Fibroblast of lung (primary cell): ENCODE measurements around the gene TMBIM6. TPM values are rescaled to one million over a fixed set of nuclear protein-coding genes. Genes with fewer than 3 reads are reported as not detected.

ENCODE experiments used
- DNase-seq, 2 donors: peaks; one replicate each; pipeline versions ENCODE4 v3.0.0 to v3.0.0-alpha.2; 2010; ENCODE audit warnings: low read depth in 2 of 2
- H2AFZ ChIP-seq: 2 replicates; pipeline ENCODE4 v1.5.1; 2012; ENCODE audit warnings: low read length, control low read depth, inconsistent platforms
- H3K27ac ChIP-seq: 2 replicates; pipeline ENCODE4 v1.5.1; 2011; ENCODE audit warnings: low read length, control low read depth; ENCODE audit not compliant: insufficient read depth
- H3K27me3 ChIP-seq: 2 replicates; pipeline ENCODE4 v1.5.1; 2011; ENCODE audit warnings: mild to moderate bottlenecking, low read length; ENCODE audit not compliant: control insufficient read depth, insufficient read depth
- H3K36me3 ChIP-seq: 2 replicates; pipeline ENCODE4 v1.5.1; 2011; ENCODE audit warnings: low read length; ENCODE audit not compliant: control insufficient read depth, insufficient read depth
- H3K4me1 ChIP-seq: 2 replicates; pipeline ENCODE4 v1.5.1; 2011; ENCODE audit warnings: low read length; ENCODE audit not compliant: control insufficient read depth, insufficient read depth; ENCODE audit errors: extremely low read depth
- H3K4me2 ChIP-seq: 2 replicates; pipeline ENCODE4 v1.5.1; 2011; ENCODE audit warnings: low read length, control low read depth; ENCODE audit not compliant: insufficient read depth; ENCODE audit errors: extremely low read depth
- H3K4me3 ChIP-seq, 4 experiments: fragments of 200-600 bp in 1 of 4; sonication (generic) in 1 of 4; replicated peaks in 1 of 4; 2 replicates each; pipeline ENCODE4 v1.5.1; 2011 to 2016; ENCODE audit warnings: low read length in 4 of 4, low read depth in 3 of 4, mild to moderate bottlenecking in 3 of 4, control low read depth in 2 of 4, inconsistent platforms in 1 of 4, mixed read lengths in 1 of 4; ENCODE audit not compliant: insufficient read depth in 1 of 4; ENCODE audit errors: control extremely low read depth in 1 of 4
- H3K79me2 ChIP-seq: 2 replicates; pipeline ENCODE4 v1.5.1; 2012; ENCODE audit warnings: mild to moderate bottlenecking, low read length, inconsistent platforms; ENCODE audit not compliant: control insufficient read depth, insufficient read depth
- H3K9ac ChIP-seq: 2 replicates; pipeline ENCODE4 v1.5.1; 2011; ENCODE audit warnings: mild to moderate bottlenecking, low read length, control low read depth; ENCODE audit not compliant: insufficient read depth
- H3K9me3 ChIP-seq: 2 replicates; pipeline ENCODE4 v1.5.1; 2012; ENCODE audit warnings: low read depth, low read length; ENCODE audit not compliant: control insufficient read depth, insufficient read depth
- H4K20me1 ChIP-seq: 2 replicates; pipeline ENCODE4 v1.5.1; 2011; ENCODE audit warnings: low read length; ENCODE audit not compliant: control insufficient read depth, insufficient read depth; ENCODE audit errors: extremely low read depth
- CTCF ChIP-seq, 2 donors: IDR thresholded peaks in 1 of 2; conservative IDR thresholded peaks in 1 of 2; 1 replicate in 1 of 2; 2 replicates in 1 of 2; pipeline ENCODE4 v1.5.1; 2011 to 2012; ENCODE audit warnings: low read length in 2 of 2, control low read depth in 1 of 2, inconsistent platforms in 1 of 2, low read depth in 1 of 2, mild to moderate bottlenecking in 1 of 2
- EZH2 ChIP-seq: IDR thresholded peaks from 2 replicates; pipeline ENCODE4 v1.5.1; 2012; ENCODE audit warnings: low read length, control low read depth, mild to moderate bottlenecking; ENCODE audit errors: missing control alignments
- polyA plus RNA-seq, 2 donors: library from polyadenylated mRNA; depleted of rRNA in 1 of 2; stranded (reverse) in 1 of 2; unstranded in 1 of 2; fragments of >200 nt; gene quantifications; 2 replicates each; pipeline ENCODE4 v1.2.1, GENCODE V29; 2011 to 2012; ENCODE audit warnings: missing spikeins in 1 of 2
- total RNA-seq: library from RNA; depleted of rRNA; stranded (reverse); fragments of >200 nt; gene quantifications from 2 replicates; pipeline ENCODE4 v1.2.1, GENCODE V29; 2014

Gene TMBIM6
- total and polyA plus RNA-seq, 2 donors (not counting 1 experiment from before 2014, with no cell fraction given), result 432 to 879 TPM

- no peak overlapping the region for H2AFZ ChIP-seq
- peaks cover 20% of the 10 kb centered on the region for H3K36me3 ChIP-seq
- H4K20me1 ChIP-seq, result no peaks in the 10 kb centered on the region
- H3K9ac ChIP-seq, result no peak overlapping the region
- no peak overlapping the region for H3K27ac ChIP-seq
- no peak overlapping the region for H3K4me3 ChIP-seq
- H3K4me2 ChIP-seq, result no peak overlapping the region
- no peak for DNase-seq
- H3K4me1 ChIP-seq, result no peaks in the 10 kb centered on the region
- H3K9me3 ChIP-seq, result no peaks in the 10 kb centered on the region
- TF ChIP-seq EZH2 (no peak), CTCF (conservative IDR thresholded peaks at IDR 0.05 in 1 of 2, IDR thresholded peaks at IDR 0.05 in 1 of 2; ENCODE audit: low read depth in 1 of 2, low read length in 2 of 2) (no peak)
- H3K27me3 ChIP-seq, result no peaks in the 10 kb centered on the region
- no peaks in the 10 kb centered on the region for H3K79me2 ChIP-seq
Observed at GRCh38 chr12:49798248-49798647, 56.9 kb downstream of the TMBIM6 start.

GRCh38 chr12:49798934-49799333 lies 57.6 kb downstream of the TMBIM6 start:
- Histone ChIP-seq H3K36me3 (peaks cover 24% of the 10 kb centered on the region), H3K79me2 (no peaks in the 10 kb centered on the region), H4K20me1 (no peaks in the 10 kb centered on the region), H3K27me3 (no peaks in the 10 kb centered on the region), H3K4me2 (no peak overlapping the region), H3K4me3 (no peak overlapping the region), H2AFZ (no peak overlapping the region), H3K9me3 (no peaks in the 10 kb centered on the region), H3K4me1 (no peaks in the 10 kb centered on the region), H3K27ac (no peak overlapping the region), H3K9ac (no peak overlapping the region)
- DNase-seq, result no peak
- TF ChIP-seq CTCF (conservative IDR thresholded peaks at IDR 0.05 in 1 of 2, IDR thresholded peaks at IDR 0.05 in 1 of 2; ENCODE audit: low read depth in 1 of 2, low read length in 2 of 2) (no peak), EZH2 (no peak)

- Histone ChIP-seq H3K9me3 (no peaks in the 10 kb centered on the region), H3K36me3 (peaks cover 32% of the 10 kb centered on the region), H3K27me3 (no peaks in the 10 kb centered on the region), H3K4me1 (no peaks in the 10 kb centered on the region), H3K4me2 (no peak overlapping the region), H3K4me3 (no peak overlapping the region), H3K79me2 (no peaks in the 10 kb centered on the region), H4K20me1 (no peaks in the 10 kb centered on the region), H2AFZ (no peak overlapping the region), H3K9ac (no peak overlapping the region), H3K27ac (no peak overlapping the region)
- TF ChIP-seq EZH2 (no peak), CTCF (conservative IDR thresholded peaks at IDR 0.05 in 1 of 2, IDR thresholded peaks at IDR 0.05 in 1 of 2; ENCODE audit: low read depth in 1 of 2, low read length in 2 of 2) (no peak)
- DNase-seq, result no peak
Observed at GRCh38 chr12:49800421-49801140, 59.2 kb downstream of the TMBIM6 start.
